DOHH2 (cell line): ENCODE results near the gene NYAP2.

ENCODE experiments used
- H3F3A ChIP-seq: fragments of 200-600 bp; sonication (generic), shearing (Covaris generic); 2 replicates; pipeline ENCODE4 v1.6.0; 2016; ENCODE audit warnings: antibody characterized with exemption, mild to moderate bottlenecking; ENCODE audit not compliant: control insufficient read depth, insufficient read depth
- H3K27ac ChIP-seq: fragments of 200-600 bp; sonication (generic); 2 replicates; pipeline ENCODE4 v1.5.1; 2014; ENCODE audit warnings: low read depth, mild to moderate bottlenecking, low read length, moderate library complexity
- H3K27me3 ChIP-seq: fragments of 200-600 bp; sonication (generic); 2 replicates; pipeline ENCODE4 v1.6.1; 2014; ENCODE audit warnings: mild to moderate bottlenecking, low read length, mixed read lengths; ENCODE audit not compliant: control insufficient read depth
- H3K36me3 ChIP-seq: fragments of 200-600 bp; sonication (generic); 2 replicates; pipeline ENCODE4 v1.6.1; 2014; ENCODE audit warnings: mild to moderate bottlenecking, low read length, moderate library complexity, mixed read lengths; ENCODE audit not compliant: control insufficient read depth
- H3K4me1 ChIP-seq: fragments of 200-600 bp; sonication (generic); 2 replicates; pipeline ENCODE4 v1.6.1; 2014; ENCODE audit warnings: mild to moderate bottlenecking, low read length, mixed read lengths; ENCODE audit not compliant: control insufficient read depth
- H3K4me2 ChIP-seq: fragments of 200-600 bp; sonication (generic); 2 replicates; pipeline ENCODE4 v1.6.0; 2014; ENCODE audit warnings: mild to moderate bottlenecking, low read length, moderate library complexity
- H3K4me3 ChIP-seq: fragments of 200-600 bp; sonication (generic); 2 replicates; pipeline ENCODE4 v1.5.1; 2014; ENCODE audit warnings: mild to moderate bottlenecking, low read length, mixed read lengths
- H3K79me2 ChIP-seq: fragments of 200-600 bp; sonication (generic); 2 replicates; pipeline ENCODE4 v1.6.1; 2014; ENCODE audit warnings: mild to moderate bottlenecking, low read length, mixed read lengths; ENCODE audit not compliant: control insufficient read depth
- H3K9me2 ChIP-seq: fragments of 200-600 bp; sonication (generic); replicated peaks from 2 replicates; pipeline ENCODE4 v1.6.1; 2014; ENCODE audit warnings: mild to moderate bottlenecking, low read length, mixed read lengths; ENCODE audit not compliant: control insufficient read depth
- H3K9me3 ChIP-seq: fragments of 200-600 bp; sonication (generic); 2 replicates; pipeline ENCODE4 v1.6.1; 2014; ENCODE audit warnings: antibody characterized with exemption, low read length, mixed read lengths; ENCODE audit not compliant: control insufficient read depth, insufficient read depth
- H4K20me1 ChIP-seq: fragments of 200-600 bp; sonication (generic); 2 replicates; pipeline ENCODE4 v1.6.0; 2014; ENCODE audit warnings: low read depth, mild to moderate bottlenecking, antibody characterized with exemption, low read length, moderate library complexity; ENCODE audit not compliant: control insufficient read depth, insufficient read depth
- CTCF ChIP-seq: fragments of 200-600 bp; sonication (generic); IDR thresholded peaks from one replicate; pipeline ENCODE4 v1.5.1; 2014; ENCODE audit warnings: antibody characterized with exemption, mild to moderate bottlenecking, low read depth, low read length; ENCODE audit not compliant: poor library complexity, severe bottlenecking
- EZH2phosphoT487 ChIP-seq: fragments of 200-600 bp; sonication (generic); IDR thresholded peaks from 2 replicates; pipeline ENCODE4 v1.6.1; 2017; ENCODE audit warnings: borderline replicate concordance, mild to moderate bottlenecking, antibody characterized with exemption, low read length, moderate library complexity, mixed read lengths

Gene NYAP2

DNA sequence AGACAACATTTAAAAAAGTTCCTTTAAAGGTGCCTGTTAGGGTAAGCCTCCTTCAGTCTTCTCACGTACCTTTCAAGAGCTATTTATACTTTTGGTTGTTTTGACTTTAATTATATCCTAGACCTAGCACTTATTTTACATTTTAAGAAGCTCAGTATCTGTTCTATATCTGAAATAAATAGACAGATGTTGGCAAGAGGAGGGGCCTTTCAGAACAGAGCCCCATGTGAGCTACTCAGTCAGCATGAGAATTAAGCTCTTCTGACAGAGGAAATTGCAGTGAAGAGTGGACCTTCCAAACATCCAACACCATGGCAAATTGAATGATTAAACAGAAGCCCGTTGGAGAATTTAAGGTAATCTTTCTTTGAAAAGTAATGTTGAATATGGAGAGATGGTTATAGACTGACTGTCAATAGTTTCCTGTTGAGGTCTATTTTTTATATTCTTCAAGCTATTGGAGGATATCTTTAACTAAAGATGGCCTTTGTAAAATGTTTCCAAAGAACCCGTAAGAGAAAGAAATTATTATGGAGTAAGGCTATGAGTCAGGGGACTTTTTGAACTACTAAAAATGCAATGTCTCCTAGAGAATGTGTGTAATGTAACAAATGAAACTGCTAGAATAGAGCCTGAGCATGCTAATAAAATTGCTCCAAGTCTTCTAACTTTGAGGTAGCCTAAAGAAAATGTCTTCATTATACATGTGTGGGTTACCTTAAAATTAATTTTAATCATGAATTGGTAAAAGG lies 17.3 kb downstream of the NYAP2 start:
- H3K4me1 ChIP-seq, result no peaks in the 10 kb centered on the region
- H3F3A ChIP-seq, result no peaks in the 10 kb centered on the region
- no peak overlapping the region for H3K27ac ChIP-seq
- no peaks in the 10 kb centered on the region for H4K20me1 ChIP-seq
- H3K79me2 ChIP-seq, result no peaks in the 10 kb centered on the region
- H3K36me3 ChIP-seq, result no peaks in the 10 kb centered on the region
- no peaks in the 10 kb centered on the region for H3K9me3 ChIP-seq
- H3K9me2 ChIP-seq, result no peaks in the 10 kb centered on the region
- H3K27me3 ChIP-seq, result no peaks in the 10 kb centered on the region
- H3K4me3 ChIP-seq, result no peak overlapping the region
- no peak for TF ChIP-seq EZH2phosphoT487
- TF ChIP-seq CTCF, result no peak
- H3K4me2 ChIP-seq, result no peak overlapping the region

DNA sequence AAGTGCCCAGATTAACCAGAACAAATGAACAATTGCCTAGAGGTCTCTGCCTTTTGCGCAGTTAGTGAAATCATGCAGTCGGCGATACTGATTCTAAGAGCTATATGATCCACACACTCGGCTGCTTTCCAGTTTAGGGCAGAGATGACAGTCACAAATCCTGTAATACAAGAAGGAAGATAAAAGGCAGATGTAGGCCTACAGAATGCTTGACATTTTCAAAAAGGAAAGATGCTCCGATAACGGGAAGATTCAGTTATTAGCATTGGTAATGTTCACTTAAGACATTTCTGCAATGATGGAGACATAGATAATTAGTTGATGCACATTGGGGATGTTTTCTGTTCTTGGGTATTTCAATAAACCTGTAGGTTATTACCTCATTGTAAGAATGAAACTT lies 19.5 kb downstream of the NYAP2 start:
- no peaks in the 10 kb centered on the region for H3K9me2 ChIP-seq
- no peaks in the 10 kb centered on the region for H4K20me1 ChIP-seq
- H3K9me3 ChIP-seq, result no peaks in the 10 kb centered on the region
- H3K36me3 ChIP-seq, result no peaks in the 10 kb centered on the region
- TF ChIP-seq EZH2phosphoT487, result no peak
- TF ChIP-seq CTCF, result no peak
- H3K4me1 ChIP-seq, result no peaks in the 10 kb centered on the region
- H3K79me2 ChIP-seq, result no peaks in the 10 kb centered on the region
- no peaks in the 10 kb centered on the region for H3F3A ChIP-seq
- H3K27ac ChIP-seq, result no peak overlapping the region
- no peaks in the 10 kb centered on the region for H3K27me3 ChIP-seq
- H3K4me2 ChIP-seq, result no peak overlapping the region
- no peak overlapping the region for H3K4me3 ChIP-seq

DNA sequence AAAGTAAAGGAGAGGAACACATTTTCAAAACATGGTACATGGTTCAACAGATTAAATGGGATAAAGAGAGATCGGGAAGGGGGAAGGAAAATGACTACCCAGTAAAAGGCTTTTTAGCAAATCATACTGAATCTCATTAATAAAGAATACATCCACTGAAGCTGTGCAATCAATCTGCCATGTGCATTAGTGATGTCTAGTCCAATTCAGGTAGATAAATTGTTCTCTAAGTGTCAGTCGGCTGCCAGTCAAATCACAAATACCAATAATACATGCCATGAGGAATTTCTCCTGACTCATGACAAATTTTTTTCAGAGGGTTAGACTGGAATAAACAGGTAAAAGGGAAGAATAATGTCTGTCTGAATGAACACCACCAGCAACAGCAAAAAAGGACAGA lies 22.6 kb downstream of the NYAP2 start:
- H4K20me1 ChIP-seq, result no peaks in the 10 kb centered on the region
- TF ChIP-seq EZH2phosphoT487 (no peak), CTCF (no peak)

DNA sequence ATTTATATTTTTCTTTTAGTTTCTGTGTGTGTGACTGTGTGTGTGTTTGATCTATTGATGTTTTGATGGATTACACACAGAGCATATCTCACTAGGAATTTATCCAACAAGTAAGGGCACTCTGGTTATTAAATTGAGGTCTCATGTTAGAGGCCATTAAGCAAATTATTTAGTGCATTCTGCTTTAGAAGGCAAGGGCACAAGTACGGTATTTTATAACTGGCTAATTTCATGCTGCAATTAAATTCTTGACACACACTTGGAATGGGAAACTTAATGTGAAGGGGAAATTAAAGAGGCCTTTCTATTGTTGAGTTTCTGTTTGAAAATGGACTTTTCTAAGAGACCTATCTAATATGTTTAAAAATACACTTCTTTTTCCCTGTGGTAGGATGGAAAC lies 25.8 kb downstream of the NYAP2 start:
- H3K27ac ChIP-seq, result no peak overlapping the region
- TF ChIP-seq EZH2phosphoT487 (no peak), CTCF (no peak)
- H3K9me2 ChIP-seq, result no peaks in the 10 kb centered on the region
- no peaks in the 10 kb centered on the region for H3K9me3 ChIP-seq
- H3F3A ChIP-seq, result no peaks in the 10 kb centered on the region
- H3K36me3 ChIP-seq, result no peaks in the 10 kb centered on the region
- no peak overlapping the region for H3K4me3 ChIP-seq
- no peak overlapping the region for H3K4me2 ChIP-seq
- H4K20me1 ChIP-seq, result no peaks in the 10 kb centered on the region
- H3K79me2 ChIP-seq, result no peaks in the 10 kb centered on the region
- H3K4me1 ChIP-seq, result no peaks in the 10 kb centered on the region
- no peaks in the 10 kb centered on the region for H3K27me3 ChIP-seq

More for the DNA sequence above, 22.6 kb downstream of the NYAP2 start:
- no peak overlapping the region for H3K27ac ChIP-seq
- H3K9me2 ChIP-seq, result no peaks in the 10 kb centered on the region
- H3K36me3 ChIP-seq, result no peaks in the 10 kb centered on the region
- no peaks in the 10 kb centered on the region for H3K27me3 ChIP-seq
- H3K79me2 ChIP-seq, result no peaks in the 10 kb centered on the region
- no peak overlapping the region for H3K4me2 ChIP-seq
- no peaks in the 10 kb centered on the region for H3F3A ChIP-seq
- H3K4me3 ChIP-seq, result no peak overlapping the region
- H3K9me3 ChIP-seq, result no peaks in the 10 kb centered on the region
- no peaks in the 10 kb centered on the region for H3K4me1 ChIP-seq
